A549 (cell line): Measurements from ENCODE around the gene ERRFI1. TPM values are rescaled to one million over a fixed set of nuclear protein-coding genes. Genes with fewer than 3 reads are reported as not detected.
"Not testable (repeated sequence)": the region's sequence is repeated elsewhere in the genome, so short reads cannot be mapped to it uniquely, and the experiment has no call there.

Experiments used
- ATAC-seq, 2 experiments: fragments of 200-7000 bp in 1 of 2; fragments of >200 bp in 1 of 2; cut with Nextera tagmentation in 1 of 2; cut with Tn5 transposase in 1 of 2; 3 replicates each; pipeline versions ENCODE4 v1.8.0 to v1.9.1; 2018 to 2020; ENCODE audit warnings: mild to moderate bottlenecking in 1 of 2, moderate library complexity in 1 of 2
- CTCF ChIA-PET: fragments of 300-600 bp; sonication (Branson Sonifier 250); formaldehyde crosslinking; extraction: SDS; loops from one replicate; lab custom pipeline; 2021; ENCODE audit warnings: antibody characterized with exemption, inconsistent platforms; lab: Yijun Ruan, JAX
- POLR2A ChIA-PET: fragments of 350-600 bp; formaldehyde crosslinking; extraction: SDS; loops from one replicate; lab custom pipeline; 2021; ENCODE audit warnings: antibody characterized with exemption, inconsistent platforms; lab: Yijun Ruan, JAX
- DNase-seq, 2 experiments: peaks; one replicate each; pipeline versions ENCODE4 v3.0.0 to v3.0.0-alpha.2; 2011 to 2016; ENCODE audit warnings: low read depth in 1 of 2, low spot score in 1 of 2
- FAIRE-seq: peaks from 2 replicates; lab custom pipeline; 2011; peaks lifted over from hg19 to GRCh38; lab: Jason Lieb, UNC
- H3K27ac ChIP-seq, 2 experiments: fragments of >200 bp; sonication (Bioruptor Twin); formaldehyde crosslinking; 3 replicates each; pipeline ENCODE4 v1.5.1; 2016 to 2017
- H3K4me1 ChIP-seq: fragments of >200 bp; sonication (Bioruptor Twin); formaldehyde crosslinking; 3 replicates; pipeline ENCODE4 v1.6.1; 2016
- H3K4me2 ChIP-seq: fragments of >200 bp; sonication (Bioruptor Twin); formaldehyde crosslinking; 3 replicates; pipeline ENCODE4 v1.6.1; 2016
- H3K4me3 ChIP-seq: fragments of >200 bp; sonication (Bioruptor Twin); formaldehyde crosslinking; 3 replicates; pipeline ENCODE4 v1.5.1; 2016
- H3K9me3 ChIP-seq: fragments of >200 bp; sonication (Bioruptor Twin); formaldehyde crosslinking; 3 replicates; pipeline ENCODE4 v1.6.1; 2016
- CEBPB ChIP-seq, 2 experiments: fragments of >200 bp in 1 of 2; sonication (Bioruptor Twin) in 1 of 2; formaldehyde crosslinking in 1 of 2; IDR thresholded peaks; 2 replicates each; pipeline ENCODE4 v1.6.1; 2012 to 2016
- EHF ChIP-seq: fragments of 250-450 bp; sonication (Bioruptor Pico); IDR thresholded peaks from 2 replicates; pipeline ENCODE4 v1.5.0; 2020; ENCODE audit warnings: mild to moderate bottlenecking
- EP300 ChIP-seq, 2 experiments: fragments of >200 bp; sonication (Bioruptor Twin); formaldehyde crosslinking; IDR thresholded peaks; 2 replicates in 1 of 2; 3 replicates in 1 of 2; pipeline ENCODE4 v1.6.1; 2016 to 2017
- FOSL2 ChIP-seq, 2 experiments: fragments of 450-650 bp in 1 of 2; fragments of >200 bp in 1 of 2; sonication (Bioruptor Twin) in 1 of 2; formaldehyde crosslinking; IDR thresholded peaks; 2 replicates each; pipeline versions ENCODE4 v1.5.0 to v1.6.1; 2016 to 2020; ENCODE audit warnings: mild to moderate bottlenecking in 1 of 2, moderate library complexity in 1 of 2
- GATA3 ChIP-seq: IDR thresholded peaks from 2 replicates; pipeline ENCODE4 v1.6.1; 2012; ENCODE audit warnings: borderline replicate concordance
- HES2 ChIP-seq: fragments of >200 bp; sonication (Bioruptor Twin); formaldehyde crosslinking; IDR thresholded peaks from 2 replicates; pipeline ENCODE4 v1.6.1; 2016
- HEYL ChIP-seq: fragments of 250-450 bp; sonication (Bioruptor Pico); IDR thresholded peaks from 2 replicates; pipeline ENCODE4 v1.8.0; 2021; ENCODE audit warnings: mild to moderate bottlenecking, moderate library complexity
- JUN ChIP-seq, 2 experiments: fragments of >200 bp; sonication (Bioruptor Twin); formaldehyde crosslinking; IDR thresholded peaks; 2 replicates in 1 of 2; 3 replicates in 1 of 2; pipeline ENCODE4 v1.6.1; 2016 to 2017
- JUNB ChIP-seq: fragments of >200 bp; sonication (Bioruptor Twin); formaldehyde crosslinking; IDR thresholded peaks from 2 replicates; pipeline ENCODE4 v1.6.1; 2016
- MAFK ChIP-seq: fragments of 450-650 bp; IDR thresholded peaks from 2 replicates; pipeline ENCODE4 v1.6.1; 2014; ENCODE audit not compliant: partially characterized antibody
- MAX ChIP-seq: IDR thresholded peaks from 2 replicates; pipeline ENCODE4 v1.6.1; 2012
- NFE2L2 ChIP-seq: fragments of 150-350 bp; conservative IDR thresholded peaks from 2 replicates; pipeline ENCODE4 v1.6.1; 2014; ENCODE audit warnings: low read length
- RAD21 ChIP-seq, 2 experiments: fragments of >200 bp in 1 of 2; sonication (Bioruptor Twin) in 1 of 2; formaldehyde crosslinking in 1 of 2; IDR thresholded peaks in 1 of 2; conservative IDR thresholded peaks in 1 of 2; 2 replicates in 1 of 2; 3 replicates in 1 of 2; pipeline ENCODE4 v1.6.1; 2012 to 2018; ENCODE audit warnings: inconsistent platforms in 1 of 2
- RCOR1 ChIP-seq: fragments of 150-350 bp; IDR thresholded peaks from 2 replicates; pipeline ENCODE4 v1.6.1; 2014; ENCODE audit warnings: antibody characterized with exemption, low read length, low read depth
- RNF2 ChIP-seq: fragments of 200-600 bp; sonication (generic); IDR thresholded peaks from 2 replicates; pipeline ENCODE4 v1.6.1; 2016; ENCODE audit warnings: low read depth, mild to moderate bottlenecking, antibody characterized with exemption, moderate library complexity, borderline replicate concordance
- SMC3 ChIP-seq: fragments of >200 bp; sonication (Bioruptor Twin); formaldehyde crosslinking; IDR thresholded peaks from 3 replicates; pipeline ENCODE4 v1.6.1; 2018; ENCODE audit warnings: inconsistent platforms
- TP53 ChIP-seq: fragments of 250-450 bp; sonication (Bioruptor Pico); IDR thresholded peaks from 2 replicates; pipeline ENCODE4 v1.5.0; 2021; ENCODE audit warnings: mild to moderate bottlenecking, moderate library complexity
- WGBS: methylation state at CpG from one replicate; pipeline ENCODE4 v1.1.6; 2017; ENCODE audit errors: missing lambda C conversion rate; 5-methylcytosine and 5-hydroxymethylcytosine counted together
- polyA plus RNA-seq, 4 experiments: library from polyadenylated mRNA; depleted of rRNA in 3 of 4; stranded (reverse); fragments of >200 nt; fragmentation: RNase III in 1 of 4; extraction: RNeasy Plus Mini Kit Qiagen cat#74134 plus additional on column Dnase treatment in 1 of 4; gene quantifications; 2 replicates in 3 of 4; 3 replicates in 1 of 4; pipeline ENCODE4 v1.2.3, GENCODE V29; 2011 to 2017
- TF ChIP-seq, protein P1 (sequence below): fragments of 450-650 bp; IDR thresholded peaks from 2 replicates; pipeline ENCODE4 v1.6.1; 2014; ENCODE audit warnings: antibody characterized with exemption
- TF ChIP-seq, protein P2 (sequence below): fragments of >200 bp; sonication (Bioruptor Twin); formaldehyde crosslinking; IDR thresholded peaks from 3 replicates; pipeline ENCODE4 v1.6.1; 2016

ERRFI1 gene
- polyA plus RNA-seq, 2 of the 4 experiments (the other 2 are of a cell fraction), result 51.0 to 217 TPM

- DNase-seq, CTCF ChIA-PET, H3K9me3 ChIP-seq, FAIRE-seq, ATAC-seq, H3K4me3 ChIP-seq, POLR2A ChIA-PET, H3K4me2 ChIP-seq: not testable (repeated sequence)
- WGBS, result 90% methylated on average over 3 of the region's 4 CpGs
- H3K4me1 ChIP-seq, result peaks cover 44% of the 10 kb centered on the region
- peak overlapping the region; percentile 61 to 93; a peak in 2 of 6 replicates for H3K27ac ChIP-seq
Measured at GRCh38 chr1:8049229-8049628, 23.1 kb upstream of the ERRFI1 start.

GRCh38 chr1:8047686-8048445 lies 21.8 kb upstream of the ERRFI1 start:
- CTCF ChIA-PET, result no interaction called here
- 5% methylated on average over 7 of the region's 7 CpGs for WGBS
- POLR2A ChIA-PET, result interaction anchor here (1.4 kb wide), 1 partner anchor 13 kb away, joined by 6 read pairs; no protein-coding TSS in a partner anchor
- ATAC-seq (peak; percentile 90 to 92), FAIRE-seq (no peak)
- H3K4me3 ChIP-seq, result no peak overlapping the region
- H3K4me1 ChIP-seq, result peaks cover 36% of the 10 kb centered on the region
- no peak for TF ChIP-seq TP53 (CRISPR knock-in tag)
- TF ChIP-seq HES2, result peak; percentile 67; the same call in 1 of the 2 replicates
- TF ChIP-seq MAFK, result peak; percentile 42
- peak; percentile 65 for TF ChIP-seq FOSL2 (IDR thresholded peaks at IDR 0.05)
- TF ChIP-seq FOSL2 (CRISPR knock-in tag; IDR thresholded peaks at IDR 0.05), result peak; percentile 83
- TF ChIP-seq HEYL, result peak; percentile 59; the same call in 1 of the 2 replicates
- TF ChIP-seq JUNB, result peak; percentile 85
- peak; percentile 76 for TF ChIP-seq GATA3
- TF ChIP-seq RAD21 (conservative IDR thresholded peaks at IDR 0.05 in 1 of 2, IDR thresholded peaks at IDR 0.05 in 1 of 2), result peak; percentile 6 to 8; a peak in 3 of 5 replicates
- TF ChIP-seq CEBPB (IDR thresholded peaks at IDR 0.05), result peak; percentile 95 to 98
- peak; percentile 74 to 88; a peak in 4 of 5 replicates for TF ChIP-seq JUN (IDR thresholded peaks at IDR 0.05)
- no peak for TF ChIP-seq NFE2L2
- TF ChIP-seq, protein P1, sequence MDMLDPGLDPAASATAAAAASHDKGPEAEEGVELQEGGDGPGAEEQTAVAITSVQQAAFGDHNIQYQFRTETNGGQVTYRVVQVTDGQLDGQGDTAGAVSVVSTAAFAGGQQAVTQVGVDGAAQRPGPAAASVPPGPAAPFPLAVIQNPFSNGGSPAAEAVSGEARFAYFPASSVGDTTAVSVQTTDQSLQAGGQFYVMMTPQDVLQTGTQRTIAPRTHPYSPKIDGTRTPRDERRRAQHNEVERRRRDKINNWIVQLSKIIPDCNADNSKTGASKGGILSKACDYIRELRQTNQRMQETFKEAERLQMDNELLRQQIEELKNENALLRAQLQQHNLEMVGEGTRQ, result no peak
- TF ChIP-seq RNF2, result no peak
- TF ChIP-seq, protein P2, sequence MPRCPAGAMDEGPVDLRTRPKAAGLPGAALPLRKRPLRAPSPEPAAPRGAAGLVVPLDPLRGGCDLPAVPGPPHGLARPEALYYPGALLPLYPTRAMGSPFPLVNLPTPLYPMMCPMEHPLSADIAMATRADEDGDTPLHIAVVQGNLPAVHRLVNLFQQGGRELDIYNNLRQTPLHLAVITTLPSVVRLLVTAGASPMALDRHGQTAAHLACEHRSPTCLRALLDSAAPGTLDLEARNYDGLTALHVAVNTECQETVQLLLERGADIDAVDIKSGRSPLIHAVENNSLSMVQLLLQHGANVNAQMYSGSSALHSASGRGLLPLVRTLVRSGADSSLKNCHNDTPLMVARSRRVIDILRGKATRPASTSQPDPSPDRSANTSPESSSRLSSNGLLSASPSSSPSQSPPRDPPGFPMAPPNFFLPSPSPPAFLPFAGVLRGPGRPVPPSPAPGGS, result 0 out of 3 replicates have a peak, but pooled peaks have one; percentile 86
- TF ChIP-seq EP300 (IDR thresholded peaks at IDR 0.05), result peak; percentile 74 to 85; a peak in 4 of 5 replicates
- TF ChIP-seq SMC3, result peak; percentile 62; the same call in 2 of the 3 replicates
- no peak; the same call in 1 of the 2 replicates for TF ChIP-seq MAX
- TF ChIP-seq, all 56 proteins: peak for 12
- DNase-seq, result peak in 1 of 2 experiments; percentile 85
- Histone ChIP-seq H3K4me2 (peak overlapping the region; percentile 49), H3K27ac (peak overlapping the region; percentile 89 to 93), H3K9me3 (peaks cover 4% of the 10 kb centered on the region; the same call in 1 of the 3 replicates)

GRCh38 chr1:8047112-8047511 lies 21.0 kb upstream of the ERRFI1 start:
- peak overlapping the region; percentile 49 for H3K4me2 ChIP-seq
- TF ChIP-seq RCOR1 (no peak), CEBPB (IDR thresholded peaks at IDR 0.05) (peak in 1 of 2 experiments; percentile 68; a peak in 1 of 4 replicates), EHF (CRISPR knock-in tag) (0 out of 2 replicates have a peak, but pooled peaks have one; percentile 56)
- DNase-seq, result peak in 1 of 2 experiments; percentile 66
- 45% methylated on average over 3 of the region's 3 CpGs for WGBS
- H3K27ac ChIP-seq, result peak overlapping the region; percentile 89 to 93
- H3K4me1 ChIP-seq, result peaks cover 36% of the 10 kb centered on the region
- ChIA-PET POLR2A (interaction anchor here (1.4 kb wide), 1 partner anchor 14 kb away, joined by 6 read pairs; no protein-coding TSS in a partner anchor), CTCF (no interaction called here)
- no peak overlapping the region for H3K4me3 ChIP-seq
- no peak for FAIRE-seq
- peak; percentile 61 to 69; a peak in 4 of 6 replicates for ATAC-seq
- peaks cover 11% of the 10 kb centered on the region; the same call in 2 of the 3 replicates for H3K9me3 ChIP-seq
